ENCODE data around the gene LAMA4. TPM values are rescaled to one million over a fixed set of nuclear protein-coding genes. Genes with fewer than 3 reads are reported as not detected.

LAMA4 gene
- total RNA-seq, 5 donors from 2014 or later (not counting 1 experiment from before 2014, with no cell fraction given), result 0.25 to 0.85 (median 0.56) TPM; not detected in 2

DNA sequence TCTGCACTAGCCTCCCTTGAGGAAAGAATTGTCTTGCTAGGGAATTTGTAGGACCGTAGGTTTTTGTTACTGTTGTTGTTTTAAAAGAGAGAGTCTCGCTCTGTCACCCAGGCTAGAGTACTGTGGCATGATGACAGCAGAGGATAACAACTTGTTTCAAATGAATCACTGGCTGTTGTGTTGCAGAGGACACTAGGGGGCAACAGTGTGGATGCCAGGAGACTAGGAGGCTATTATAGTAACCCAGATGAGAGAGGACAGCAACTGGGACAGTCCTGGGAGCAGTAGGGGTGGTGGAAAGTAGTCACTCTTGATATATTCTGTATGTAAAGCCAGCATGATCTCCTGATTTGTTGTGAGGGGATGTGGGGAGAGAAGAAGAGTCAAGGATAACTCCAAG lies 41.8 kb upstream of the LAMA4 start:
- Mint-ChIP-seq H3K27me3 (peaks cover 27 to 29% of the 10 kb centered on the region in 2 donors), H3K27ac (no peak overlapping the region), H3K9me3 (no peaks in the 10 kb centered on the region), H3K4me3 (no peak overlapping the region), H3K36me3 (no peaks in the 10 kb centered on the region), H3K4me1 (no peaks in the 10 kb centered on the region)
- H3K27me3 ChIP-seq (replicated peaks in 1 of 2; ENCODE audit: control insufficient read depth in 2 of 2, extremely low read depth in 1 of 2, insufficient read depth in 2 of 2, low read length in 1 of 2), result peaks cover 0 to 2% of the 10 kb centered on the region in 2 experiments
- no peak for ATAC-seq (replicated peaks in 1 of 4)
- H3K36me3 ChIP-seq (ENCODE audit: control insufficient read depth in 2 of 2, extremely low read depth in 1 of 2, insufficient read depth in 1 of 2, low read length in 1 of 2), result no peaks in the 10 kb centered on the region
- ChIA-PET POLR2A (no interaction called here), CTCF (no interaction called here)
- WGBS (ENCODE audit: insufficient coverage), result 94% methylated on average over 2 of the region's 2 CpGs
- no peak overlapping the region for H3K27ac ChIP-seq (ENCODE audit: low read length)
- no peak overlapping the region for H3K4me3 ChIP-seq (ENCODE audit: control insufficient read depth in 1 of 2, extremely low read depth in 1 of 2, low read length in 1 of 2)
- no peaks in the 10 kb centered on the region for H3K4me1 ChIP-seq (ENCODE audit: control insufficient read depth in 1 of 2, extremely low read depth in 1 of 2, insufficient read depth in 2 of 2, low read length in 2 of 2)
- DNase-seq, result peak in 1 of 35 experiments; percentile 2
- H3K9me3 ChIP-seq, result no peaks in the 10 kb centered on the region

DNA sequence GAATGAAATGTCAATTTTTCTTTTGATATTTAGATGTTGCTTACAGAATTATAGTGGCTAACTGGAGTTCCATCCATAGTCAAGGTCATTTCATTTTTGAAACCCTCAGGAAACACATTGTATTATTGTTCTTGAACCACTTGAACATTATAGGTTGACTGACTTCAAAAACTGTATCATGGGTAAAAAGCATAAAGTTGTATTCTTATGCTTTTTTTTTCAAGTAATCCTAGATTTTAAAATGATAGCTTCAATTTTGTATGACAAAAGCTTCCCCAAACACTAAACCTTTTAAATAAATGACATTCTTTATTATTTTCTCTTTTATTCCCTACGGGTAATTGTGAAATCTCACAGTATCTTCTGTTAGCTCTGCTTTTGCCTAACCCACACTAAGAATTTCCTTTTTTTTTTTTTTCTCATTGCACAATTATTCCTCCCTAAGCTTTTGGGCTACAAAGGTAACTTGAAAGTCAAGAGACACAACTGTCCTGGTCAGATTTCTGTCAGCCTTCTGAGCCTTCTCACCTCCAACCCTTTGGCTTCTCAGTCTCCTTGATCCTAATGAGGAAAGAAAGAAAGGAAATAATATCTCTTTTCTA lies 36.9 kb upstream of the LAMA4 start:
- 86% methylated on average over 1 of the region's 1 CpG for WGBS (ENCODE audit: insufficient coverage)
- Histone ChIP-seq H3K4me1 (ENCODE audit: control insufficient read depth in 1 of 2, extremely low read depth in 1 of 2, insufficient read depth in 2 of 2, low read length in 2 of 2) (peaks cover 5 to 6% of the 10 kb centered on the region in 2 experiments), H3K9me3 (no peaks in the 10 kb centered on the region), H3K27ac (ENCODE audit: low read length) (no peak overlapping the region), H3K4me3 (ENCODE audit: control insufficient read depth in 1 of 2, extremely low read depth in 1 of 2, low read length in 1 of 2) (no peak overlapping the region), H3K27me3 (replicated peaks in 1 of 2; ENCODE audit: control insufficient read depth in 2 of 2, extremely low read depth in 1 of 2, insufficient read depth in 2 of 2, low read length in 1 of 2) (peaks cover 0 to 6% of the 10 kb centered on the region in 2 experiments), H3K36me3 (ENCODE audit: control insufficient read depth in 2 of 2, extremely low read depth in 1 of 2, insufficient read depth in 1 of 2, low read length in 1 of 2) (no peaks in the 10 kb centered on the region)
- Mint-ChIP-seq H3K4me3 (no peak overlapping the region), H3K27me3 (peaks cover 13 to 30% of the 10 kb centered on the region in 2 donors), H3K9me3 (no peaks in the 10 kb centered on the region), H3K4me1 (peaks cover 9 to 10% (median 10%) of the 10 kb centered on the region in 3 donors), H3K36me3 (no peaks in the 10 kb centered on the region), H3K27ac (no peak overlapping the region)
- ATAC-seq (replicated peaks in 1 of 4) (no peak), DNase-seq (no peak)
- POLR2A ChIA-PET, result interaction anchor here (0.6 kb wide), 2 partner anchors 8 to 59 kb away, joined by 3 read pairs; no protein-coding TSS in a partner anchor
- CTCF ChIA-PET, result interaction anchor here in 1 of 2 donors (0.7 kb wide), 1 partner anchor 17 kb away, joined by 3 read pairs; no protein-coding TSS in a partner anchor

DNA sequence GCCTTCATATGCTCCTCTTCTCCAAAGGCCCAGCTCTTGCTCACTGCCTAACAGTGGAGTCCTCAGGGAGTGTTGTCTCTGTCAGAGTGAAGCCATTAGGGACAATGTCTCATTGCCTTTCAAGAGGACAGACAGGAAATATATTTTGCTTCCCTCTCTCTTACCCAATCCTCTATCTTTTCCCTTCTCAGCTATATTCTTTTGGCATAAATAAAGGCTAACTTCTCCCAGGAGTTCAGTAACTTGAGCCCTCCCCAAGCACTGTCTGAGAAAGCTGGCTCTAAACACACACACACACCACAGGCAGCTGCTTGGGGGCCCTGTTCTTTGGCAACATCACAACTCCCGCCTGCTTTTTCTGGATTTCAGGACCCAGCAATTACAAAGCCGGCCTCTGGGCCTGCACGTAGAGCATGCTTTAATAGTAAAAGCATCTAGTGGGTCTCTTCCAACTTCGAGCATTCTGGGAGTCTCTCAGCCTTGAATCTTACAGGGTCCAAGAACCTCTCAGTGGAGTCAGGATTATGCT lies 34.7 kb upstream of the LAMA4 start:
- Mint-ChIP-seq H3K36me3 (no peaks in the 10 kb centered on the region), H3K4me3 (no peak overlapping the region), H3K27me3 (peaks cover 11 to 28% of the 10 kb centered on the region in 2 donors), H3K9me3 (no peaks in the 10 kb centered on the region), H3K4me1 (peaks cover 14 to 17% (median 17%) of the 10 kb centered on the region in 3 donors), H3K27ac (no peak overlapping the region)
- ATAC-seq (replicated peaks in 1 of 4) (no peak), DNase-seq (no peak)
- Histone ChIP-seq H3K9me3 (no peaks in the 10 kb centered on the region), H3K36me3 (ENCODE audit: control insufficient read depth in 2 of 2, extremely low read depth in 1 of 2, insufficient read depth in 1 of 2, low read length in 1 of 2) (no peaks in the 10 kb centered on the region), H3K27ac (ENCODE audit: low read length) (no peak overlapping the region), H3K4me1 (ENCODE audit: control insufficient read depth in 1 of 2, extremely low read depth in 1 of 2, insufficient read depth in 2 of 2, low read length in 2 of 2) (peaks cover 9 to 10% of the 10 kb centered on the region in 2 experiments), H3K27me3 (replicated peaks in 1 of 2; ENCODE audit: control insufficient read depth in 2 of 2, extremely low read depth in 1 of 2, insufficient read depth in 2 of 2, low read length in 1 of 2) (peaks cover 0 to 7% of the 10 kb centered on the region in 2 experiments), H3K4me3 (ENCODE audit: control insufficient read depth in 1 of 2, extremely low read depth in 1 of 2, low read length in 1 of 2) (no peak overlapping the region)
- ChIA-PET CTCF (interaction anchor here in 1 of 2 donors (1.7 kb wide), 1 partner anchor 109 kb away, joined by 5 read pairs; no protein-coding TSS in a partner anchor), POLR2A (no interaction called here)
- 89% methylated on average over 4 of the region's 4 CpGs for WGBS (ENCODE audit: insufficient coverage)

DNA sequence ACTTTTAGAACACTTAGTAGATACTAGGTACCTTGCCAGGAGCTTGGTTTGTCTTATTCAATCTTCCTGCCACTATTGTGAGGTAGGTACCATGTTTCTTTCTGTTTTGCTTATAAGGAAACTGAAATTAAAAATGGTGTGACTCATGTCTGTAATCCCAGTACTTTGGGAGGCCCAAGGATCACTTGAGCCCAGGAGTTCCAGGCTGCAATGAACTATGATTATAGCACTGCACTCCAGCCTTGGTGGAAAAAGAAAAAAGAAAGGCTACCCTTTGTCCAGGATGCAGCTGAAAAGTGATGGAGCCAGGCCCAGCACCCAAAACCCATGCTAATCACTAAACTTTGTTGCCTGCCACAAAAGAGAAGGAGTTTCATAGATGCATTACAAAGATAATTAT lies 34.1 kb upstream of the LAMA4 start:
- Histone ChIP-seq H3K4me1 (ENCODE audit: control insufficient read depth in 1 of 2, extremely low read depth in 1 of 2, insufficient read depth in 2 of 2, low read length in 2 of 2) (peaks cover 9 to 10% of the 10 kb centered on the region in 2 experiments), H3K9me3 (no peaks in the 10 kb centered on the region), H3K4me3 (ENCODE audit: control insufficient read depth in 1 of 2, extremely low read depth in 1 of 2, low read length in 1 of 2) (no peak overlapping the region), H3K36me3 (ENCODE audit: control insufficient read depth in 2 of 2, extremely low read depth in 1 of 2, insufficient read depth in 1 of 2, low read length in 1 of 2) (no peaks in the 10 kb centered on the region), H3K27me3 (replicated peaks in 1 of 2; ENCODE audit: control insufficient read depth in 2 of 2, extremely low read depth in 1 of 2, insufficient read depth in 2 of 2, low read length in 1 of 2) (peaks cover 0 to 10% of the 10 kb centered on the region in 2 experiments), H3K27ac (ENCODE audit: low read length) (no peak overlapping the region)
- ChIA-PET CTCF (interaction anchor here (0.5 to 1.7 kb wide), 2 partner anchors 108 to 798 kb away, joined by 5 read pairs; no protein-coding TSS in a partner anchor), POLR2A (interaction anchor here in 1 of 2 donors (0.8 kb wide), 1 partner anchor 42 kb away, joined by 5 read pairs; no protein-coding TSS in a partner anchor)
- H3K9me3 Mint-ChIP-seq, result no peaks in the 10 kb centered on the region
- peaks cover 13 to 22% of the 10 kb centered on the region in 2 donors for H3K27me3 Mint-ChIP-seq
- H3K4me1 Mint-ChIP-seq, result peaks cover 14 to 17% (median 17%) of the 10 kb centered on the region in 3 donors
- H3K4me3 Mint-ChIP-seq, result no peak overlapping the region
- H3K36me3 Mint-ChIP-seq, result no peaks in the 10 kb centered on the region
- DNase-seq (no peak), ATAC-seq (replicated peaks in 1 of 4) (no peak)
- H3K27ac Mint-ChIP-seq, result no peak overlapping the region

DNA sequence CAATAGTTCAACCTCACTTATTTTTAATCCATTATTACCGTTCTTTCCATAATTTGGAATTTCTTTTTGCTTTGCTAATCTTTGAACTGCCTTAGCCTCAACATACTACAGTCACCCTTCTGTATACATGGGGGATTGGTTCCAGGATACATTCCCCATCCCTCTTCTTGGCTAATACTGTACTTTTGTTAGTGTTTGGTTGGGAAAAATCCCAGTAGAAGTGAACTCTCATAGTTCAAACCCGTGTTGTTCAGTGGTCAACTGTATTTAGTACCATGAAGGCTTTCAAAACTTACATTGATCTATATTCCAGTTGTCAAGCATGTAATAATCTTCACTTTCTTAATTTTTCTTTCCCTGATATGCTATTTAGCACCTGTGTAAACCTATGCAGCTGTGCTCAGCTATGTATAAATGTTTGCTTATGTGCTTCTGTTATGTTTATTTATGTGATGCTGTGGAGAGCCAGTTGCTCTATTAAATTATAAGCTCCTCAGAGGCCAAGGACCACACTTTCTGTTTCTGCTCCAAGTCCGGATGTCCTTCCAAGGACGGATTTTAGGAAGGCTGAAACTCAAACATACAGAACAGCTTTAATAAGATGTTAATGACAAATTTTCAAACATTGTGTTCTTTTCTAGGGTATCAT lies 33.3 kb upstream of the LAMA4 start:
- H3K4me1 ChIP-seq (ENCODE audit: control insufficient read depth in 1 of 2, extremely low read depth in 1 of 2, insufficient read depth in 2 of 2, low read length in 2 of 2), result peaks cover 9 to 10% of the 10 kb centered on the region in 2 experiments
- H3K9me3 Mint-ChIP-seq, result no peaks in the 10 kb centered on the region
- H3K27me3 Mint-ChIP-seq, result peaks cover 19 to 28% of the 10 kb centered on the region in 2 donors
- H3K4me3 ChIP-seq (ENCODE audit: control insufficient read depth in 1 of 2, extremely low read depth in 1 of 2, low read length in 1 of 2), result no peak overlapping the region
- DNase-seq (no peak), ATAC-seq (replicated peaks in 1 of 4) (no peak)
- H3K36me3 ChIP-seq (ENCODE audit: control insufficient read depth in 2 of 2, extremely low read depth in 1 of 2, insufficient read depth in 1 of 2, low read length in 1 of 2), result no peaks in the 10 kb centered on the region
- H3K27ac Mint-ChIP-seq, result no peak overlapping the region
- ChIA-PET CTCF (interaction anchor here in 1 of 2 donors (1.7 kb wide), 1 partner anchor 108 kb away, joined by 5 read pairs; no protein-coding TSS in a partner anchor), POLR2A (interaction anchor here (0.6 to 0.8 kb wide), 2 partner anchors 41 to 303 kb away, joined by 3 to 5 read pairs; no protein-coding TSS in a partner anchor)
- H3K9me3 ChIP-seq, result no peaks in the 10 kb centered on the region
- H3K36me3 Mint-ChIP-seq, result no peaks in the 10 kb centered on the region
- H3K4me3 Mint-ChIP-seq, result no peak overlapping the region
- H3K27ac ChIP-seq (ENCODE audit: low read length), result no peak overlapping the region
- peaks cover 0 to 12% of the 10 kb centered on the region in 2 experiments for H3K27me3 ChIP-seq (replicated peaks in 1 of 2; ENCODE audit: control insufficient read depth in 2 of 2, extremely low read depth in 1 of 2, insufficient read depth in 2 of 2, low read length in 1 of 2)
- peaks cover 14 to 17% (median 17%) of the 10 kb centered on the region in 3 donors for H3K4me1 Mint-ChIP-seq
- WGBS (ENCODE audit: insufficient coverage), result no CpG with 5 or more reads among the region's 4 CpGs

DNA sequence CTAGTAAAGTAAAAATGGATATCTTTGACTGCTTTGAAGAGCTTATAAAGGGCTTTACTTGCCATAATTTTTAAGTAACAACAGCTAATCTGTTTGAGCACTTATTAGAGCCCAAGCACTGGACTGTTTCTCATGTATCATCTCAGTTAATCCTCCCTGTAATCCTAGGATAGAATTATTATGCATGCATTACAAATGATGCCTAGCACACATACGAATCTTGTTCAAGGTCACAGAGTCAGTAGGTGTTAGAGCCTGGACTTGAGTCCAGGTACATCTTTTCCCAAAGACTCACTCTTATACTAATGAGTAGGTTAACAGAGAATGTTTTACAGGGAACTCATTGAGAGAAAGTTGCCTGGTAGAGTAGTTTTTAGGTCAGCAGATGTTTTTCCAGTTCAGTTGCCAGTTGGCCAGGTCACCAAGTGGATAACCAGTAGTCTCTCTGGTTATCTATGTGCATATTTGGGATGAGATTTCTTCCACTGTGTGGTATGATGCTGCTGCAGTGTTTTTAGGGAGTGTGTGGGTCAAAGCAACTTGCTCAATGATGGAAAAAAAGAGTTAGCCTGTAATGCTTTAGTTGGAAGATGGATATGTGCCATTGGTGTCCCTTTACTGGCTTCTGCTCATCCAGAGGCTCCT lies 32.3 kb upstream of the LAMA4 start:
- CTCF ChIA-PET, result interaction anchor here in 1 of 2 donors (2.7 kb wide), 1 partner anchor 106 kb away, joined by 9 read pairs; no protein-coding TSS in a partner anchor
- peaks cover 11 to 24% of the 10 kb centered on the region in 2 donors for H3K27me3 Mint-ChIP-seq

More for the DNA sequence above, 32.3 kb upstream of the LAMA4 start:
- H3K36me3 Mint-ChIP-seq, result no peaks in the 10 kb centered on the region
- Histone ChIP-seq H3K27ac (ENCODE audit: low read length) (no peak overlapping the region), H3K27me3 (replicated peaks in 1 of 2; ENCODE audit: control insufficient read depth in 2 of 2, extremely low read depth in 1 of 2, insufficient read depth in 2 of 2, low read length in 1 of 2) (peaks cover 0 to 14% of the 10 kb centered on the region in 2 experiments), H3K9me3 (no peaks in the 10 kb centered on the region), H3K4me3 (ENCODE audit: control insufficient read depth in 1 of 2, extremely low read depth in 1 of 2, low read length in 1 of 2) (no peak overlapping the region), H3K4me1 (ENCODE audit: control insufficient read depth in 1 of 2, extremely low read depth in 1 of 2, insufficient read depth in 2 of 2, low read length in 2 of 2) (peaks cover 9 to 10% of the 10 kb centered on the region in 2 experiments), H3K36me3 (ENCODE audit: control insufficient read depth in 2 of 2, extremely low read depth in 1 of 2, insufficient read depth in 1 of 2, low read length in 1 of 2) (no peaks in the 10 kb centered on the region)
- DNase-seq (no peak), ATAC-seq (replicated peaks in 1 of 4) (no peak)
- H3K4me3 Mint-ChIP-seq, result no peak overlapping the region
- H3K27ac Mint-ChIP-seq, result no peak overlapping the region
- WGBS (ENCODE audit: insufficient coverage), result no CpG with 5 or more reads among the region's 1 CpG
- no peaks in the 10 kb centered on the region for H3K9me3 Mint-ChIP-seq
- H3K4me1 Mint-ChIP-seq, result peaks cover 14 to 17% (median 17%) of the 10 kb centered on the region in 3 donors
- POLR2A ChIA-PET, result no interaction called here
